ENCODE measurements around the gene IVL. TPM values are rescaled to one million over a fixed set of nuclear protein-coding genes. Genes with fewer than 3 reads are reported as not detected.

The IVL gene
- total RNA-seq, 1 donor from 2014 or later, result not detected

DNA sequence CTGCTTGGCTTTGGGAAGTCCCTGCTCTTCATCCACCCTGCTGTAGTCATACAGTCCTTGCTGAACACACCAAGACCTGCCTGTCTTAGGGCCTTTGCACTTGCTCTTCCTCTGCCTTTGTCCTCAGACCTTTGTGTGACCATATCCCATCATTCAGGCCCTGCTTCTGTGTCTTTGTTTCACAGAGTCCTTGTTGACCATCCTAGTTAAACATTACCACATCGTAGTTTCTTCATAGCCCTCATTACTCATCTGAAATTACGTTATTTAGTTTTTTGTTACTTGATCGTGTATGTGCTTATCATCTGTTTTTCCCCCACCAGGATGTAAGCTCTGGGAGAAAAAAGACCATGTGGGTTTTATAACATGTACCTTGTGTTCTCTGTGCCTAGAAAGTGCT, 20.3 kb downstream of the IVL start:
- no peaks in the 10 kb centered on the region for H3K9me3 Mint-ChIP-seq (ENCODE audit: unreplicated experiment)
- H3K4me1 Mint-ChIP-seq (ENCODE audit: low read depth, unreplicated experiment), result no peaks in the 10 kb centered on the region

DNA sequence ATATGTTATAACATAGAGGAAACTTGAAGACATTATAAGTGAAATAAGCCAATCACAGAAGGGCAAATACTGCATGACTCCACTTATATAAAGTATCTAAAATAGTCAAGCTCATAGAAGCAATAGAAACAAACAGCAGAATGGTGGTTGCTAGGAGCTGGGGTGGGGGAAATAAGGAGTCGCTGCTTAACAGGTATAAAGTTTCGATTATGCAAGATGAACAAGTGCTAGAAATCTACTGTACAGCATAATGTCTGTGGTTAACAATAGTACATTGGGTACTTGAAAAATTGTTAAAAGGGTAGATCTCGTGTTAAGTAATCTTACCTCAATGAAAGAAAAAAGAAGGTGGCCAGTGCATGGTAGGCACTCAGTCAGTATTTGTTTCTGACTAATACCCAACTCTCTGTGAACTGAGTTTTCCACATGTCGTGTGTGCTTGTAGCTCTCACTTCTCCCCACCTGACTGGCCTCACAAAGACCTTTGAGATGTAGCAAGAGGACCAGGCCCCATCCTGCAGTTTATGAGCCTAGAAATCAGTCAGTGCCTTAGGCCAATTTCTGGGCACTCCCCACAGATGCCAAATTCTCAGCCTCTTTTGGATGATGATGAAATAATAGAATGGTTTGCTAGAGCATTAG, 23.9 kb downstream of the IVL start:
- TF ChIP-seq, protein P1, sequence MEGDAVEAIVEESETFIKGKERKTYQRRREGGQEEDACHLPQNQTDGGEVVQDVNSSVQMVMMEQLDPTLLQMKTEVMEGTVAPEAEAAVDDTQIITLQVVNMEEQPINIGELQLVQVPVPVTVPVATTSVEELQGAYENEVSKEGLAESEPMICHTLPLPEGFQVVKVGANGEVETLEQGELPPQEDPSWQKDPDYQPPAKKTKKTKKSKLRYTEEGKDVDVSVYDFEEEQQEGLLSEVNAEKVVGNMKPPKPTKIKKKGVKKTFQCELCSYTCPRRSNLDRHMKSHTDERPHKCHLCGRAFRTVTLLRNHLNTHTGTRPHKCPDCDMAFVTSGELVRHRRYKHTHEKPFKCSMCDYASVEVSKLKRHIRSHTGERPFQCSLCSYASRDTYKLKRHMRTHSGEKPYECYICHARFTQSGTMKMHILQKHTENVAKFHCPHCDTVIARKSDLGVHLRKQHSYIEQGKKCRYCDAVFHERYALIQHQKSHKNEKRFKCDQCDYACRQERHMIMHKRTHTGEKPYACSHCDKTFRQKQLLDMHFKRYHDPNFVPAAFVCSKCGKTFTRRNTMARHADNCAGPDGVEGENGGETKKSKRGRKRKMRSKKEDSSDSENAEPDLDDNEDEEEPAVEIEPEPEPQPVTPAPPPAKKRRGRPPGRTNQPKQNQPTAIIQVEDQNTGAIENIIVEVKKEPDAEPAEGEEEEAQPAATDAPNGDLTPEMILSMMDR (IDR thresholded peaks at IDR 0.05; ENCODE audit: partially characterized antibody, unreplicated experiment), result no peak
- Mint-ChIP-seq H3K36me3 (ENCODE audit: unreplicated experiment) (no peaks in the 10 kb centered on the region), H3K9me3 (ENCODE audit: unreplicated experiment) (no peaks in the 10 kb centered on the region), H3K27ac (ENCODE audit: unreplicated experiment) (no peak overlapping the region), H3K4me1 (ENCODE audit: low read depth, unreplicated experiment) (no peaks in the 10 kb centered on the region), H3K4me3 (ENCODE audit: unreplicated experiment) (no peak overlapping the region), H3K27me3 (ENCODE audit: unreplicated experiment) (peaks cover 2% of the 10 kb centered on the region)
- DNase-seq, result no peak

More for the DNA sequence above, 20.3 kb downstream of the IVL start:
- no peak overlapping the region for H3K4me3 Mint-ChIP-seq (ENCODE audit: unreplicated experiment)
- DNase-seq, result no peak
- H3K27me3 Mint-ChIP-seq (ENCODE audit: unreplicated experiment), result no peaks in the 10 kb centered on the region
- no peaks in the 10 kb centered on the region for H3K36me3 Mint-ChIP-seq (ENCODE audit: unreplicated experiment)
- no peak overlapping the region for H3K27ac Mint-ChIP-seq (ENCODE audit: unreplicated experiment)
- TF ChIP-seq, protein P1 (IDR thresholded peaks at IDR 0.05; ENCODE audit: partially characterized antibody, unreplicated experiment), result no peak

DNA sequence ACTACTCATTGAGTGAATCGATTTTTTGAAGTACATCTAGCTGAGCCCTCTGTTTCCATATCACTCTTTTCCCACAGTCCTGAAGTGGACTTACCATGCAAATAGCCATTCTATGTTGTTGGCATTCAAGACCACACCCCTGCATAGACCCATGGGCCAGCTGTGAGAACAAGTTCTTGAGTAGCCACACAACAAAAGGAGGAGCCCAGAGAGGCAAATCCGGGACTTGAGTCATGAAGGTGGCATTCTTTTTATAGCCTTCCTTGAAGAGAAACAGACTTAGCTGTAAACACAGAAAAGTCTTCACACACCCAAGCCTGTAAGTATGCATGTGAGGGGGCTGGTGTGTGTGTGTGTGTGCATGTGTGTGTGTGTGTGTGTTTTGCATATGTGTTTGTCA, 24.9 kb downstream of the IVL start:
- Mint-ChIP-seq H3K27me3 (ENCODE audit: unreplicated experiment) (peaks cover 2% of the 10 kb centered on the region), H3K4me3 (ENCODE audit: unreplicated experiment) (no peak overlapping the region), H3K27ac (ENCODE audit: unreplicated experiment) (no peak overlapping the region), H3K36me3 (ENCODE audit: unreplicated experiment) (no peaks in the 10 kb centered on the region), H3K4me1 (ENCODE audit: low read depth, unreplicated experiment) (no peaks in the 10 kb centered on the region), H3K9me3 (ENCODE audit: unreplicated experiment) (no peaks in the 10 kb centered on the region)
- TF ChIP-seq, protein P1 (IDR thresholded peaks at IDR 0.05; ENCODE audit: partially characterized antibody, unreplicated experiment), result no peak
- no peak for DNase-seq

DNA sequence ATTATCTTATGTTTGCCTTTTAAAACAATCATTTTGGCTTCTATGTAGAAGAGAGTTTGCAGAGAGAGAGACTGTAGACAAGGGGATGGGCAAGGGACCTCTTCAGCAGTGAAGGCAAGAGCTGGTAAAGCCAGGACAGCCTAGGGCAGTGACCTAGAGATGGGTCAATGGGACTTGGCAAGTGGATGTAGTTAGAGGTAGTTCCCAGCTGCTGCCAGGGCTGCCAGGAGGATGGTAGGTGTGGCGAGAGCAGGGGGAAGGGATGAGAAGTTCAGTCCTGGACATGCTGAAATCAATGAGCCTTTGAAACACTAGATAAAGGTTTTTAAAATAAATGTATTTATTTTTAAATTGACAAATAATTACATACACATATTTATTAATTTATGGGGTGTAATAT, 32.3 kb downstream of the IVL start:
- H3K27me3 Mint-ChIP-seq (ENCODE audit: unreplicated experiment), result peaks cover 5% of the 10 kb centered on the region
- H3K4me1 Mint-ChIP-seq (ENCODE audit: low read depth, unreplicated experiment), result no peaks in the 10 kb centered on the region
- no peaks in the 10 kb centered on the region for H3K36me3 Mint-ChIP-seq (ENCODE audit: unreplicated experiment)
- no peak overlapping the region for H3K4me3 Mint-ChIP-seq (ENCODE audit: unreplicated experiment)
- TF ChIP-seq, protein P1 (IDR thresholded peaks at IDR 0.05; ENCODE audit: partially characterized antibody, unreplicated experiment), result no peak
- no peak overlapping the region for H3K27ac Mint-ChIP-seq (ENCODE audit: unreplicated experiment)
- no peaks in the 10 kb centered on the region for H3K9me3 Mint-ChIP-seq (ENCODE audit: unreplicated experiment)
- no peak for DNase-seq

DNA sequence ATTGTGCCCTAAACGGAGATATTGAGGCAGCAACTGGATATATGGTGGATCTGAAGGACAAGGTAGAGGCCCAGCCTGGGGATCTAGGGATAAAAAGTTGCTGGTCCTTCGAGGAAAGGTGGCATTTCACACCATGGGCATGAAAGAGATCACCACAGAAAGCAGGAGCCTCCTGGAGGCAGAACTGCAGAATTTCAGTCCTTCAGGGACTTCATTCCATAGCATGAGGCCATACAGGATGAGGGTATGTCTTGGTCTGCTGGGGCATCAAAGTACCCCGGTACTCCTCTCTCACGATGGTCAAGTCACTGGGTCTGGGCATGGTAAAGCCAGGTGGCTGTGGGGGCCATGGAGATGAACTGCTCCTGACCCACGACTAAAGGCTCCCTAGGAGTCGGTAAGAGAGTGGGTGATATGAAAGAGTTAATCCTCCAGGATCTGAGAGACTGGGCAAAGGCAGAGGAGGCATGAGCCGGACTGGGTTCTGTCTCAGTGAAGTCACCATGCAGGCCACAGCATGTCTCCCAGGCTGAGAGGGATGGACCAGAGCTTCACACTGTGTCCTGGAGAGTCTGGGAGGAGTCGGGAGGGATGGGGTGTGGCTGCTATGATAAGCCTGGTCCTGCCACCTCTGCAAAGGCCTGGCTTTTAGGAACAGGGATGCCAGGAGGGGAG, 32.8 kb downstream of the IVL start:
- Mint-ChIP-seq H3K4me1 (ENCODE audit: low read depth, unreplicated experiment) (no peaks in the 10 kb centered on the region), H3K27ac (ENCODE audit: unreplicated experiment) (no peak overlapping the region), H3K4me3 (ENCODE audit: unreplicated experiment) (no peak overlapping the region), H3K27me3 (ENCODE audit: unreplicated experiment) (peaks cover 5% of the 10 kb centered on the region), H3K9me3 (ENCODE audit: unreplicated experiment) (no peaks in the 10 kb centered on the region), H3K36me3 (ENCODE audit: unreplicated experiment) (no peaks in the 10 kb centered on the region)
- DNase-seq, result no peak
- TF ChIP-seq, protein P1 (IDR thresholded peaks at IDR 0.05; ENCODE audit: partially characterized antibody, unreplicated experiment), result no peak

Measured in glutamatergic neuron (in vitro differentiated cells).